ENCODE results near the gene PDE6G.

GRCh38 chr17:81612172-81612970, 44.0 kb downstream of the PDE6G start:
- no peak for TF ChIP-seq CTCF (IDR thresholded peaks at IDR 0.05)
- no peak for TF ChIP-seq POLR2A (IDR thresholded peaks at IDR 0.05)
